ENCODE results near the gene UBQLN1. TPM values are rescaled to one million over a fixed set of nuclear protein-coding genes. Genes with fewer than 3 reads are reported as not detected.

Gene UBQLN1
- total and polyA plus RNA-seq, 2 donors (not counting 1 experiment from before 2014, with no cell fraction given) = 49.8 to 101 TPM

DNA sequence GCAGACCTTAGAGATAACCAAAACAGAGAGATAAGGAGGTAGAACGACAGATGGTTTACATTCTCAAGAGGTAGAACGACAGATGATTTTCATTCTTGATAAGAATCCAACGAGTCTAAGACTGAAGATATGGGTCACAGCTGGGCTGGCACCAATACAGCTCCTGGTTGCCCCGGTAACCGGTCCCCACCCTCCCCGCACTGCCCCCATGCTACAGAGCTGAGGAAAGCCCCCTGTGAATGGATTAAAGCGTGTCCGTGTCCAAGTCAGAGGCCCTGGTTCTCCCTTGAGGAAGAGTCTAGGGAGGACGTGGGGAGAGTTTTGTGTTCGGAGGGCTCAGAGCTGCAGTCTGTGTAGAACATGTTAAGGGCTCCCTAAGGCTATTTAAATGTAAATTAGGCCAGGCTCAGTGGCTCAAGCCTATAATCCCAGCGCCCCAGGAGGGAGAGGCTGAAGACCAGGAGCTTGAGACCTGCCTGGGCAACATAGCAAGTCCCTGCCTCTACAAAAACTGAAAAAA is 76.8 kb downstream of the UBQLN1 start:
- intact Hi-C loops (cut with micrococcal nuclease) = no loop called here
- H3K27ac Mint-ChIP-seq = no peak overlapping the region
- Histone ChIP-seq H3K36me3 (replicated peaks in 1 of 2; ENCODE audit: control extremely low read depth in 1 of 2, control insufficient read depth in 1 of 2, extremely low read depth in 1 of 2, insufficient read depth in 2 of 2, low read length in 1 of 2) (peaks cover 0 to 13% of the 10 kb centered on the region in 2 experiments), H3K27ac (ENCODE audit: low read length in 2 of 2) (no peak overlapping the region), H3K9me3 (ENCODE audit: control extremely low read depth in 1 of 3, control insufficient read depth in 2 of 3, insufficient read depth in 1 of 3, low read length in 2 of 3) (no peaks in the 10 kb centered on the region), H3K27me3 (replicated peaks in 1 of 4; ENCODE audit: control extremely low read depth in 1 of 4, control insufficient read depth in 3 of 4, insufficient read depth in 4 of 4, low read length in 3 of 4) (no peaks in the 10 kb centered on the region), H3K4me3 (ENCODE audit: control extremely low read depth in 1 of 5, extremely low read depth in 1 of 5, insufficient read depth in 1 of 5, low read depth in 2 of 5, low read length in 4 of 5) (no peak overlapping the region), H3K4me1 (ENCODE audit: control insufficient read depth in 2 of 2, insufficient read depth in 2 of 2, low read length in 2 of 2) (no peaks in the 10 kb centered on the region), H2AFZ (ENCODE audit: insufficient read depth, low read depth, low read length, poor library complexity, severe bottlenecking) (no peak overlapping the region), H3K4me2 (replicated peaks; ENCODE audit: low read depth, low read length, poor library complexity, severe bottlenecking) (no peak overlapping the region), H3K9ac (ENCODE audit: low read length) (no peak overlapping the region), H3K79me2 (ENCODE audit: control insufficient read depth, insufficient read depth, low read length) (no peaks in the 10 kb centered on the region), H4K20me1 (ENCODE audit: control insufficient read depth, insufficient read depth, low read length, poor library complexity, severe bottlenecking) (no peaks in the 10 kb centered on the region)
- no peaks in the 10 kb centered on the region for H3K27me3 Mint-ChIP-seq
- no peak overlapping the region for H3K4me3 Mint-ChIP-seq
- TF ChIP-seq EZH2 (IDR thresholded peaks at IDR 0.05; ENCODE audit: borderline replicate concordance, insufficient read depth, low read depth, low read length, poor library complexity, severe bottlenecking) = no peak
- TF ChIP-seq, protein P1, sequence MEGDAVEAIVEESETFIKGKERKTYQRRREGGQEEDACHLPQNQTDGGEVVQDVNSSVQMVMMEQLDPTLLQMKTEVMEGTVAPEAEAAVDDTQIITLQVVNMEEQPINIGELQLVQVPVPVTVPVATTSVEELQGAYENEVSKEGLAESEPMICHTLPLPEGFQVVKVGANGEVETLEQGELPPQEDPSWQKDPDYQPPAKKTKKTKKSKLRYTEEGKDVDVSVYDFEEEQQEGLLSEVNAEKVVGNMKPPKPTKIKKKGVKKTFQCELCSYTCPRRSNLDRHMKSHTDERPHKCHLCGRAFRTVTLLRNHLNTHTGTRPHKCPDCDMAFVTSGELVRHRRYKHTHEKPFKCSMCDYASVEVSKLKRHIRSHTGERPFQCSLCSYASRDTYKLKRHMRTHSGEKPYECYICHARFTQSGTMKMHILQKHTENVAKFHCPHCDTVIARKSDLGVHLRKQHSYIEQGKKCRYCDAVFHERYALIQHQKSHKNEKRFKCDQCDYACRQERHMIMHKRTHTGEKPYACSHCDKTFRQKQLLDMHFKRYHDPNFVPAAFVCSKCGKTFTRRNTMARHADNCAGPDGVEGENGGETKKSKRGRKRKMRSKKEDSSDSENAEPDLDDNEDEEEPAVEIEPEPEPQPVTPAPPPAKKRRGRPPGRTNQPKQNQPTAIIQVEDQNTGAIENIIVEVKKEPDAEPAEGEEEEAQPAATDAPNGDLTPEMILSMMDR (IDR thresholded peaks at IDR 0.05) = no peak
- H3K4me1 Mint-ChIP-seq = no peaks in the 10 kb centered on the region
- DNase-seq (no peak), ATAC-seq (ENCODE audit: low read depth) (no peak)
- H3K9me3 Mint-ChIP-seq (ENCODE audit: insufficient read depth) = no peaks in the 10 kb centered on the region
- CTCF ChIA-PET = interaction anchor here (0.9 to 2.7 kb wide), 2 partner anchors 10 to 18 kb away, joined by 3 to 12 read pairs; no protein-coding TSS in a partner anchor
- POLR2A ChIA-PET = interaction anchor here (0.6 kb wide), 1 partner anchor 18 kb away, joined by 7 read pairs; no protein-coding TSS in a partner anchor
- WGBS (ENCODE audit: insufficient coverage) = 90% methylated on average over 11 of the region's 11 CpGs

DNA sequence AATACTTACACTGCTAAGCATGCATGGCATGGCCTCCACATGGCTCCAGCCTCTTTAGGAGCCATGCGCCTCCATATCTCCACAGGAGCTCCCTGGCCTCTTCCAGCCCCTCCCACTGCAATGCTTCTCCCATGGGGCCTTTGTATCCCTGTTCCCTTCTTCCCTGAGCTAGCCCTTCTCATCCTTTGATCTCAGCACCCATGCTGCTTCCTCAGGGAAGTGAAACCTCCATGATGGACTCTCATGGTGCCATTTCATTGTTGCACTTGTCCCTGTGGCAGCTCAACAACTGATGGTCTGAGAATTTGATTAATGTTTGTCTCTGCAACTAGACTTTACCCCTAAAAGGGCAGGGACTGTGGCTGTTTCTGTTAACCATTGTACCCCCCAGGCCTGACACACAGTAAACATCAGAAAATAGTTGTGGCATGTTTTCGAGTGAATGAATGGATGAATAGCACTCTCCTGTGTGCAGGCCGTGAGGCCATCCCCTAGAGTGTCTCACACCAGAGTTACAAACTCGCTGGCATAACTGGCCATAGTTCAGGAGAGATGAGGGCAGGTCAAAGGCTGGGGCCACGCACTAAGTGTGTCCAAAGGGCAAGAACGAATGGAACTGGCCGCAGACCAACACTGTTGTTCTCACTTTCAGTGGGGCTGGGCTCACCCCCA is 78.2 kb downstream of the UBQLN1 start:
- H3K36me3 ChIP-seq (replicated peaks in 1 of 2; ENCODE audit: control extremely low read depth in 1 of 2, control insufficient read depth in 1 of 2, extremely low read depth in 1 of 2, insufficient read depth in 2 of 2, low read length in 1 of 2) = peaks cover 0 to 13% of the 10 kb centered on the region in 2 experiments
- peaks cover 6% of the 10 kb centered on the region for H3K4me1 Mint-ChIP-seq
- H2AFZ ChIP-seq (ENCODE audit: insufficient read depth, low read depth, low read length, poor library complexity, severe bottlenecking) = no peak overlapping the region
- no peak overlapping the region for H3K27ac Mint-ChIP-seq
- DNase-seq (no peak), ATAC-seq (ENCODE audit: low read depth) (no peak)
- TF ChIP-seq EZH2 (IDR thresholded peaks at IDR 0.05; ENCODE audit: borderline replicate concordance, insufficient read depth, low read depth, low read length, poor library complexity, severe bottlenecking) = no peak
- TF ChIP-seq, protein P1 (IDR thresholded peaks at IDR 0.05) = no peak
- no peaks in the 10 kb centered on the region for H3K9me3 ChIP-seq (ENCODE audit: control extremely low read depth in 1 of 3, control insufficient read depth in 2 of 3, insufficient read depth in 1 of 3, low read length in 2 of 3)
- H3K27ac ChIP-seq (ENCODE audit: low read length in 2 of 2) = no peak overlapping the region
- ChIA-PET POLR2A (interaction anchor here (1.1 kb wide), 1 partner anchor 351 kb away, joined by 4 read pairs; the partner anchor contains the start of gene HNRNPK), CTCF (interaction anchor here (1.0 to 1.2 kb wide), 3 partner anchors 9 to 19 kb away, joined by 3 to 5 read pairs (median 3); no protein-coding TSS in a partner anchor)
- H3K27me3 ChIP-seq (replicated peaks in 1 of 4; ENCODE audit: control extremely low read depth in 1 of 4, control insufficient read depth in 3 of 4, insufficient read depth in 4 of 4, low read length in 3 of 4) = no peaks in the 10 kb centered on the region
- H3K27me3 Mint-ChIP-seq = no peaks in the 10 kb centered on the region
- H4K20me1 ChIP-seq (ENCODE audit: control insufficient read depth, insufficient read depth, low read length, poor library complexity, severe bottlenecking) = no peaks in the 10 kb centered on the region
- no peaks in the 10 kb centered on the region for H3K9me3 Mint-ChIP-seq (ENCODE audit: insufficient read depth)
- H3K4me1 ChIP-seq (ENCODE audit: control insufficient read depth in 2 of 2, insufficient read depth in 2 of 2, low read length in 2 of 2) = no peaks in the 10 kb centered on the region
- H3K4me3 ChIP-seq (ENCODE audit: control extremely low read depth in 1 of 5, extremely low read depth in 1 of 5, insufficient read depth in 1 of 5, low read depth in 2 of 5, low read length in 4 of 5) = no peak overlapping the region
- H3K4me2 ChIP-seq (replicated peaks; ENCODE audit: low read depth, low read length, poor library complexity, severe bottlenecking) = no peak overlapping the region
- H3K9ac ChIP-seq (ENCODE audit: low read length) = no peak overlapping the region
- peaks cover 2% of the 10 kb centered on the region for H3K79me2 ChIP-seq (ENCODE audit: control insufficient read depth, insufficient read depth, low read length)
- H3K4me3 Mint-ChIP-seq = no peak overlapping the region
- 99% methylated on average over 6 of the region's 7 CpGs for WGBS (ENCODE audit: insufficient coverage)
- intact Hi-C loops (cut with micrococcal nuclease) = no loop called here

Measured in B cell (primary cell).